Endodermal cell (in vitro differentiated cells): Measurements from ENCODE around the gene TRAF3. TPM values are rescaled to one million over a fixed set of nuclear protein-coding genes. Genes with fewer than 3 reads are reported as not detected.

Source experiments
- DNase-seq: peaks from one replicate; pipeline ENCODE4 v3.0.0-alpha.2; 2017
- H3K27ac ChIP-seq: 2 replicates; pipeline ENCODE4 v1.5.1; 2013; ENCODE audit warnings: mild to moderate bottlenecking, low read depth, low read length, moderate library complexity
- H3K27me3 ChIP-seq: 2 replicates; pipeline ENCODE4 v1.6.1; 2013; ENCODE audit warnings: mild to moderate bottlenecking, low read length, moderate library complexity; ENCODE audit not compliant: insufficient read depth, control insufficient read depth, poor library complexity, severe bottlenecking
- H3K36me3 ChIP-seq: 2 replicates; pipeline ENCODE4 v1.7.0; 2013; ENCODE audit warnings: mild to moderate bottlenecking, low read length, moderate library complexity; ENCODE audit not compliant: control insufficient read depth, insufficient read depth
- H3K4me1 ChIP-seq: one replicate; pipeline ENCODE4 v1.7.0; 2013; ENCODE audit warnings: low read length; ENCODE audit not compliant: control insufficient read depth, insufficient read depth
- H3K4me3 ChIP-seq: 2 replicates; pipeline ENCODE4 v1.5.1; 2013; ENCODE audit warnings: mild to moderate bottlenecking, low read length, moderate library complexity
- H3K9ac ChIP-seq: 2 replicates; pipeline ENCODE4 v1.6.1; 2013; ENCODE audit warnings: mild to moderate bottlenecking, low read length, moderate library complexity; ENCODE audit not compliant: poor library complexity, severe bottlenecking; ENCODE audit errors: extremely low read depth
- H3K9me3 ChIP-seq: 2 replicates; pipeline ENCODE4 v1.6.1; 2013; ENCODE audit warnings: mild to moderate bottlenecking, low read length, moderate library complexity; ENCODE audit not compliant: control insufficient read depth
- H3K27ac Mint-ChIP-seq: 2 replicates; pipeline ENCODE4 v1.8.0; 2020; ENCODE audit warnings: mixed read lengths
- H3K27me3 Mint-ChIP-seq: 2 replicates; pipeline ENCODE4 v1.8.0; 2021; ENCODE audit warnings: mild to moderate bottlenecking, mixed read lengths; ENCODE audit not compliant: insufficient read depth
- H3K36me3 Mint-ChIP-seq: 2 replicates; pipeline ENCODE4 v1.8.0; 2020; ENCODE audit warnings: low read depth, mixed read lengths
- H3K4me1 Mint-ChIP-seq: 2 replicates; pipeline ENCODE4 v1.8.0; 2020; ENCODE audit warnings: mixed read lengths
- H3K4me3 Mint-ChIP-seq: 2 replicates; pipeline ENCODE4 v1.8.0; 2020; ENCODE audit warnings: mild to moderate bottlenecking, moderate library complexity, mixed read lengths
- H3K9me3 Mint-ChIP-seq: 2 replicates; pipeline ENCODE4 v1.8.0; 2020; ENCODE audit warnings: mild to moderate bottlenecking, mixed read lengths
- WGBS, 2 experiments: methylation state at CpG; one replicate each; pipeline versions ENCODE4 v1.1.5 to v1.1.7; 2013; ENCODE audit warnings: missing lambda C conversion rate in 2 of 2, mixed read lengths in 1 of 2; ENCODE audit not compliant: insufficient coverage in 1 of 2, insufficient read length in 1 of 2; 5-methylcytosine and 5-hydroxymethylcytosine counted together
- total RNA-seq, 2 donors: library from RNA; stranded (reverse); fragmentation: NEBNext Ultra II Directional in 1 of 2; extraction: Animal tissue kit (Norgen Biotek cat#: 25700) in 1 of 2; gene quantifications; 2 replicates in 1 of 2; 3 replicates in 1 of 2; pipeline ENCODE4 v1.2.1, GENCODE V29; 2021
- TF ChIP-seq, protein P1 (sequence below): fragments of 200-600 bp; sonication (generic); conservative IDR thresholded peaks from 2 replicates; pipeline ENCODE4 v1.5.0; 2021; ENCODE audit warnings: antibody characterized with exemption, mild to moderate bottlenecking

TRAF3 gene
- total RNA-seq, 2 donors from 2014 or later = 16.7 to 23.8 TPM

DNA sequence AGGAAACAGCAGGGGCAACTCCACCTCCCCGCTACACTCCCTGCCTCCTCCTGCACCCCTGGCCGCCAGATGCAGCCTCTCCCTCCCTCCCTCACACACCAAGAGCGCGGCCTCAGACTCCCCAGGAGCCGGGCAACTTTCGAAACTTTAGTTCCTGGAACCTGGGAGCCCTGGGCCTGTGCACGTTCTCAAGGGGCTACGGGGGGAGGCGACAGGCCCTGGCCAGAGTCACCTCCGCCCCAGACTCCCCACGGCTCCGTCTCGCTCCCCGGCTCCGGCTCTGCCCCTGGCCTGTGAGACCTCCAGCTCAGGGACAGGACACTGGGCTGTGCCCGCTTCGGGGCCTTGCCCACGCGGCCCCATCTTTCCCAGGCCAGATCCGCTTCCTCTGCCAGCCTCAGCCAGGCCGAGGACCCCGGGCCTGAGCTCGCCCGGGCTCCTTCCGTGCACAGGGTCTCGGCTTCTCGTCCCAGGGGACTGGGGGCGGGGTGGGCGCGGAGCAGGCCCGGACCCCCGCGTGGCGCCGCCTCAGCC, 150.7 kb downstream of the TRAF3 start:
- Mint-ChIP-seq H3K36me3 (peaks cover 6% of the 10 kb centered on the region), H3K4me1 (peaks cover 6% of the 10 kb centered on the region), H3K4me3 (peak overlapping the region; percentile 61), H3K27ac (no peak overlapping the region), H3K9me3 (no peaks in the 10 kb centered on the region), H3K27me3 (peaks cover 54% of the 10 kb centered on the region)
- H3K27ac ChIP-seq = no peak overlapping the region
- no peaks in the 10 kb centered on the region for H3K9me3 ChIP-seq
- peak overlapping the region; percentile 76 for H3K4me3 ChIP-seq
- TF ChIP-seq, protein P1, sequence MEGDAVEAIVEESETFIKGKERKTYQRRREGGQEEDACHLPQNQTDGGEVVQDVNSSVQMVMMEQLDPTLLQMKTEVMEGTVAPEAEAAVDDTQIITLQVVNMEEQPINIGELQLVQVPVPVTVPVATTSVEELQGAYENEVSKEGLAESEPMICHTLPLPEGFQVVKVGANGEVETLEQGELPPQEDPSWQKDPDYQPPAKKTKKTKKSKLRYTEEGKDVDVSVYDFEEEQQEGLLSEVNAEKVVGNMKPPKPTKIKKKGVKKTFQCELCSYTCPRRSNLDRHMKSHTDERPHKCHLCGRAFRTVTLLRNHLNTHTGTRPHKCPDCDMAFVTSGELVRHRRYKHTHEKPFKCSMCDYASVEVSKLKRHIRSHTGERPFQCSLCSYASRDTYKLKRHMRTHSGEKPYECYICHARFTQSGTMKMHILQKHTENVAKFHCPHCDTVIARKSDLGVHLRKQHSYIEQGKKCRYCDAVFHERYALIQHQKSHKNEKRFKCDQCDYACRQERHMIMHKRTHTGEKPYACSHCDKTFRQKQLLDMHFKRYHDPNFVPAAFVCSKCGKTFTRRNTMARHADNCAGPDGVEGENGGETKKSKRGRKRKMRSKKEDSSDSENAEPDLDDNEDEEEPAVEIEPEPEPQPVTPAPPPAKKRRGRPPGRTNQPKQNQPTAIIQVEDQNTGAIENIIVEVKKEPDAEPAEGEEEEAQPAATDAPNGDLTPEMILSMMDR = no peak
- WGBS, 2 experiments = 5 to 13% methylated on average over 11 to 35 of the region's 35 CpGs
- peak; percentile 80 for DNase-seq
- H3K4me1 ChIP-seq = peaks cover 8% of the 10 kb centered on the region
- H3K36me3 ChIP-seq = no peaks in the 10 kb centered on the region
- H3K9ac ChIP-seq = no peak overlapping the region
- H3K27me3 ChIP-seq = peaks cover 75% of the 10 kb centered on the region

DNA sequence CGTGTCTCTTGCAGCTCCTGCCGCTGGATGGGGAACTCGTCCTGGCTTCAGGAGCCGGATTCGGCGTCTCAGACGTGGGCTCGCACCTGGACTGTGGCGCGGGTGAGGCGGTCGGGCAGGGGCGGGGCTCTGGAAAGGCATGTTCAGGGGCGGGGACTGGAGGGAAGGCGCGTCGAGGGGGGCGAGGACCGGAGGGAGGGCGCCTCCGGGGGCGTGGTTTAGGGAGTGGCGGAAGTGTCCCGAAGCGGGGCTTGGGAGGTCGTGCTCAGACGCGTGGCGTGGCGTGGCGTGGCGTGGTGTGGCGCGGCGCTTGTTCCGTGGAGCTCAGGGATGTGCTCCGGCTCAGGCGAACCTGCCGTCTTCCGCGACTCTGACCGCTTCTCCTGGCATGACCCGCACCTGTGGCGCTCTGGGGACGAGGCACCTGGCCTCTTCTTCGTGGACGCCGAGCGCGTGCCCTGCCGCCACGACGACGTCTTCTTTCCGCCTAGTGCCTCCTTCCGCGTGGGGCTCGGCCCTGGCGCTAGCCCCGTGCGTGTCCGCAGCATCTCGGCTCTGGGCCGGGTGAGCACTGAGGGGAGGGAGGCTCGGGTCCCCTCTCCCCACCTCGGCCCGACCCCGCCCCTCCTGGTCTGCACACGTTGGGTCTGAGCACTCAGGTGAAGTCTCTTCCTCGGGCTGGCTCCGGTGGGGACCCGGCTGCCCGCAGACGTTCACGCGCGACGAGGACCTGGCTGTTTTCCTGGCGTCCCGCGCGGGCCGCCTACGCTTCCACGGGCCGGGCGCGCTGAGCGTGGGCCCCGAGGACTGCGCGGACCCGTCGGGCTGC, 151.4 kb downstream of the TRAF3 start:
- TF ChIP-seq, protein P1 = no peak
- peak overlapping the region; percentile 61 for H3K4me3 Mint-ChIP-seq
- peak; percentile 95 for DNase-seq
- H3K9me3 ChIP-seq = no peaks in the 10 kb centered on the region
- peaks cover 49% of the 10 kb centered on the region for H3K27me3 Mint-ChIP-seq
- H3K27me3 ChIP-seq = peaks cover 68% of the 10 kb centered on the region
- H3K9ac ChIP-seq = no peak overlapping the region
- peaks cover 2% of the 10 kb centered on the region for H3K36me3 ChIP-seq
- H3K27ac Mint-ChIP-seq = no peak overlapping the region
- H3K4me1 ChIP-seq = peaks cover 8% of the 10 kb centered on the region
- no peak overlapping the region for H3K27ac ChIP-seq
- peaks cover 11% of the 10 kb centered on the region for H3K36me3 Mint-ChIP-seq
- H3K4me1 Mint-ChIP-seq = peaks cover 6% of the 10 kb centered on the region
- no peaks in the 10 kb centered on the region for H3K9me3 Mint-ChIP-seq
- H3K4me3 ChIP-seq = peak overlapping the region; percentile 76
- WGBS, 2 experiments = 2 to 3% methylated on average over 22 to 94 of the region's 94 CpGs

DNA sequence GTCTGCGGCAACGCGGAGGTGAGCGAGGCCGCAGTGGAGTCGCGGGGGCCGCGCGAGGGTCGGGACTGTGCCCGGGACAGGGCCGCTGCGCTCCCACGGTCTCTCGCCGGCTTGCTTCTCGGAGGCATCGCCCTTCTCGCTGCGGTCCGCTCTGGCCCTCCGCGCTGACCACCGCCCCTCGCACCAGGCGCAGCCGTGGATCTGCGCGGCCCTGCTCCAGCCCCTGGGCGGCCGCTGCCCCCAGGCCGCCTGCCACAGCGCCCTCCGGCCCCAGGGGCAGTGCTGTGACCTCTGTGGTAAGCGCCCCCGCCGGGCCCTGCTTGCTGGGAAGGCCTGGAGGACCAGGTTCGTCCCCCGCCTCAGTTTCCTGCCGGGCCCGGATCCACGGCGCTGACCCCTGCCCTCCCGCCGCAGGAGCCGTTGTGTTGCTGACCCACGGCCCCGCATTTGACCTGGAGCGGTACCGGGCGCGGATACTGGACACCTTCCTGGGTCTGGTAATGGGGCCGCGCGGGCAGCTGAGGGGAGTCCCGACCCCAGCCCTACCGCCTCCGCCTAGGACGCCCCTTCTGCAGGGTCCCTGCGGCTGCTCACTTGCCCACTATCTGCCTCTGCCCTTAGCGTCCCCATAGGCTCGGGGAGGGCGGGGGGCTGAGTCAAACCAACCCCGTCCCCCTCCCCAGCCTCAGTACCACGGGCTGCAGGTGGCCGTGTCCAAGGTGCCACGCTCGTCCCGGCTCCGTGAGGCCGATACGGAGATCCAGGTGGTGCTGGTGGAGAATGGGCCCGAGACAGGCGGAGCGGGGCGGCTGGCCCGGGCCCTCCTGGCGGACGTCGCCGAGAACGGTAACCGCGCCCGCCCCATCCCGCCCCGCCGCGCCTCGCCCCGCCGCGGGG, 152.2 kb downstream of the TRAF3 start:
- H3K9me3 Mint-ChIP-seq = no peaks in the 10 kb centered on the region
- no peak overlapping the region for H3K27ac Mint-ChIP-seq
- Histone ChIP-seq H3K4me1 (peaks cover 3% of the 10 kb centered on the region), H3K9ac (no peak overlapping the region), H3K27me3 (peaks cover 59% of the 10 kb centered on the region), H3K4me3 (peak overlapping the region; percentile 76), H3K36me3 (peaks cover 6% of the 10 kb centered on the region), H3K27ac (no peak overlapping the region), H3K9me3 (no peaks in the 10 kb centered on the region)
- 2 to 7% methylated on average over 30 to 94 of the region's 94 CpGs for WGBS, 2 experiments
- H3K4me1 Mint-ChIP-seq = peaks cover 6% of the 10 kb centered on the region
- H3K27me3 Mint-ChIP-seq = peaks cover 41% of the 10 kb centered on the region
- TF ChIP-seq, protein P1 = no peak
- peak; percentile 70 for DNase-seq
- peaks cover 17% of the 10 kb centered on the region for H3K36me3 Mint-ChIP-seq
- H3K4me3 Mint-ChIP-seq = peak overlapping the region; percentile 61
